Testis (tissue), 2 donors: ENCODE data around the gene CPB1.

Experiments used
- CTCF ChIP-seq, 3 experiments: fragments of 450-650 bp in 2 of 3; fragments of 200-600 bp in 1 of 3; sonication (generic) in 1 of 3; IDR thresholded peaks; one replicate each; pipeline ENCODE4 v1.5.1; 2016 to 2019; ENCODE audit warnings: antibody characterized with exemption in 3 of 3, mild to moderate bottlenecking in 2 of 3, moderate library complexity in 1 of 3
- POLR2A ChIP-seq: fragments of 450-650 bp; IDR thresholded peaks from one replicate; pipeline ENCODE4 v1.6.1; 2017; ENCODE audit warnings: antibody characterized with exemption, mild to moderate bottlenecking, moderate library complexity

GRCh38 chr3:148797795-148798194 lies 29.8 kb upstream of the CPB1 start:
- TF ChIP-seq CTCF (IDR thresholded peaks at IDR 0.05) (no peak), POLR2A (no peak)
